Measurements from ENCODE around the gene ZDHHC11. TPM values are rescaled to one million over a fixed set of nuclear protein-coding genes. Genes with fewer than 3 reads are reported as not detected.
A peak's percentile ranks its signal among the peaks of the same experiment; 100 is the strongest.
"Not testable (repeated sequence)": the region's sequence is repeated elsewhere in the genome, so short reads cannot be mapped to it uniquely, and the experiment has no call there.

The ZDHHC11 gene
- total RNA-seq, 4 donors from 2014 or later: 3.4 to 23.5 (median 7.1) TPM

GRCh38 chr5:840974-841435 lies 9.8 kb downstream of the ZDHHC11 start:
- DNase-seq (ENCODE audit: low spot score in 2 of 2): peak in 1 of 2 donors; percentile 52
- intact Hi-C loops (cut with DNase I; ENCODE audit: low total_unique reads): loop anchor here (10.0 kb wide), 1 partner anchor 76 kb away; no protein-coding TSS in a partner anchor
- WGBS, 2 donors: 84 to 92% methylated on average over 10 of the region's 10 CpGs
- H3K4me3 ChIP-seq (ENCODE audit: low read depth, poor library complexity, severe bottlenecking): not testable (repeated sequence)

DNA sequence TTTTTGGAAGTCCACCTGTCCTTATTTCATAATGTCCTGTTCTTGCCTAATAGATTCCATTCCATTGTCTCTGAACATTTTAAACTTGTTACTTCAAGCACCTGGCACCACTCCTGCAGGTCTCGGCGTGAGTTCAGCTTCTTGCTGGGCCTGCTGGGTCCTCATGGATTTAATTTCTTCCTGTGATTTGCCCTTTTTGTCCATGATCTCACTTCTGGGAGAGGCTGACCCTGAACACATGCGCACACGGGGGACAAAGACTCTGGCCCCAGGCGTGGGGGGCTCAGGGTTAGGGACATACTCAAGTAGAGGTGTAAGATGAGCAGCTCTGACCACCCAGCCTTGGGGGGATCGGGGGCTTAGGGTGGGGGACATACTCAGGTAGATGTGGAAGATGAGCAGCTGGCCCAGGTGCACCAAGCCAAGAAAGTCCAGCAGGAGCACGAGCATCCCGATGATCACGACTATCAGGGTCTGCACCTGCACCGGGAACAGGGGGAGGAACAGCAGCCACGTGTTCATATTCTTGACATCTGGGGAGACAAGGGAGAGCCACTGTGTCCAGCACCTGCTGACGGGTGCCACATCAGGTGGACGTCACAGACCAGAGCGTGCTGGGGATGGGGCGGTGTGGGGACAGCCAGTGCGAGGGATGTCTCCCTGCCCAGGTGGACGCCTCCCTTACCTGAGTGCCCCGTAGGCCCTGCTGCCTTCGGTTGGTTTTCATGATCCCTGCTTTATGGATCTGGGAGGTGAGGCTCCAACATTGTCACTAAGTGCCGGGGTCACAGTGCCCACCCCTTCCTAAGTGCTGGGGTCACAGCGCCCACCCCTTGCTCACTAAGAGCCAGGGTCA lies 10.4 kb downstream of the ZDHHC11 start:
- 87 to 88% methylated on average over 21 of the region's 21 CpGs for WGBS, 2 donors
- H3K4me3 ChIP-seq (ENCODE audit: low read depth, poor library complexity, severe bottlenecking): not testable (repeated sequence)
- peak in 1 of 2 donors; percentile 87 for DNase-seq (ENCODE audit: low spot score in 2 of 2)
- intact Hi-C loops (cut with DNase I; ENCODE audit: low total_unique reads): loop anchor here (10.0 kb wide), 1 partner anchor 76 kb away; no protein-coding TSS in a partner anchor

- intact Hi-C loops (cut with DNase I; ENCODE audit: low total_unique reads); H3K4me3 ChIP-seq (ENCODE audit: low read depth, poor library complexity, severe bottlenecking): not testable (repeated sequence)
- peak in 1 of 2 donors; percentile 84 for DNase-seq (ENCODE audit: low spot score in 2 of 2)
- 69 to 75% methylated on average over 10 of the region's 10 CpGs for WGBS, 2 donors
Measured at GRCh38 chr5:838431-838851, 12.3 kb downstream of the ZDHHC11 start.

- peak in 1 of 2 donors; percentile 75 for DNase-seq (ENCODE audit: low spot score in 2 of 2)
- 97 to 100% methylated on average over 6 to 7 of the region's 14 CpGs for WGBS, 2 donors
- intact Hi-C loops (cut with DNase I; ENCODE audit: low total_unique reads); H3K4me3 ChIP-seq (ENCODE audit: low read depth, poor library complexity, severe bottlenecking): not testable (repeated sequence)
Measured at GRCh38 chr5:837621-838121, 13.1 kb downstream of the ZDHHC11 start.

- H3K4me3 ChIP-seq (ENCODE audit: low read depth, poor library complexity, severe bottlenecking); DNase-seq (ENCODE audit: low spot score in 2 of 2); intact Hi-C loops (cut with DNase I; ENCODE audit: low total_unique reads): not testable (repeated sequence)
- WGBS, 2 donors: 44 to 52% methylated on average over 7 of the region's 7 CpGs
Measured at GRCh38 chr5:835933-836612, 14.7 kb downstream of the ZDHHC11 start.

DNA sequence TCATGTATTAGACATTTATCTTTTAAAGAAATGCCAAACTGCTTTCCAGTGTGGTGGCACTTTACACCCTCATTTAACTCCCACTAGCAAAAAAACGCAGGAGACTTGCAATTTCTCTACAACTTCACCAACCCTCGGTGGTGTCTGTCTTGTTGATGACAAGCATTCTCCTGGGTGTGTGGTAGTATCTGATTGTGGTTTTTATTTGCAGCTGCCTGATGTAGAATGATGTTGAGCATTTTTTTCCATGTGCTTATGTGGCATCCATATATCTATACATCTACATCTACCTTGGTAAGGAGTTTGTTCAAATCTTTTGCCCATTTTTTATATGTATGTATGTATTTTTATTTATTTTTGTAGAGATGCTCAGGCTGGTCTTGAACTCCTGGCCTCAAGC lies 16.8 kb downstream of the ZDHHC11 start:
- H3K4me3 ChIP-seq (ENCODE audit: low read depth, poor library complexity, severe bottlenecking); DNase-seq (ENCODE audit: low spot score in 2 of 2); intact Hi-C loops (cut with DNase I; ENCODE audit: low total_unique reads): not testable (repeated sequence)
- WGBS, 2 donors: 74 to 82% methylated on average over 2 of the region's 2 CpGs

GRCh38 chr5:828194-828593 lies 22.6 kb downstream of the ZDHHC11 start:
- DNase-seq (ENCODE audit: low spot score in 2 of 2): peak in 1 of 2 donors; percentile 63
- intact Hi-C loops (cut with DNase I; ENCODE audit: low total_unique reads); H3K4me3 ChIP-seq (ENCODE audit: low read depth, poor library complexity, severe bottlenecking): not testable (repeated sequence)
- WGBS, 2 donors: 97 to 99% methylated on average over 18 to 19 of the region's 19 CpGs

DNA sequence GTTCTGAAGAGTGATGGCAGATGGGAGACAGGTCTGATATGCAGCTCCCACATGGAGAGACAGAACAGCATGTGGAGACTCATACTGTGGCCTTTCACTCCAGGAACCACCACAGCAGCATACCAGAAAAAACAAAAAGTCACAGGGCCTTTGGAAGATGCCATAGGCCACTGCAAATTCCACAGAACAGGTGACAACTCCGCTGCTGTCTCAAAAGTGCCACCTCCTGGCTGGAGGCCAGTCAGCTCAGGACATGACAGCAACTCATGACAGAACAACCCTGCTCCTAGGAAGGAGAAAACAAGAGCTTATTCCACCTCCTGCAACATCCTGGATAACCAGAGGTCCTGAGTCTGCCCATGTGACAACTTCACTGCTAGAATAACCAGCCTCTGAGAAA lies 25.2 kb downstream of the ZDHHC11 start:
- intact Hi-C loops (cut with DNase I; ENCODE audit: low total_unique reads); H3K4me3 ChIP-seq (ENCODE audit: low read depth, poor library complexity, severe bottlenecking); DNase-seq (ENCODE audit: low spot score in 2 of 2): not testable (repeated sequence)
- 45 to 73% methylated on average over 1 of the region's 1 CpG for WGBS, 2 donors

DNA sequence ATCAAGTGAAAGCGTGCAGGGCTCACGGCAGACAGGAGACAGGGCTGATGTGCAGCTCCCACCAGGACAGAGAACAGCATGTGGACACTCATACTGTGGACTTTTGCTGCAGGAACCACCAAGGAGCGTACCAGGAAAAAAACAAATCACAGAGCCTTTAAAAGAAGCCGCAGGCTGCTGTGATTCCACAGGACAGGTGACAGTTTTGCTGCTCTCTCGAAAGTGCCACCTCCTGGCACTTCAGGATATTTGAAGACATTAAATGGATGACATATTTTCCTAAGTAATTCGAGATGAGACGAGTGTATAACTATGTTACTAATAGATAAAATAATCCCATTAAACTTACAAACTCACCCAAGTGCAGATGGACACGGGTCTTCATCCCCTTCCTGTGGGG lies 29.3 kb downstream of the ZDHHC11 start:
- intact Hi-C loops (cut with DNase I; ENCODE audit: low total_unique reads): no loop called here
- WGBS, 2 donors: 87 to 90% methylated on average over 8 of the region's 8 CpGs
- H3K4me3 ChIP-seq (ENCODE audit: low read depth, poor library complexity, severe bottlenecking): no peak overlapping the region
- TF ChIP-seq, protein P1, sequence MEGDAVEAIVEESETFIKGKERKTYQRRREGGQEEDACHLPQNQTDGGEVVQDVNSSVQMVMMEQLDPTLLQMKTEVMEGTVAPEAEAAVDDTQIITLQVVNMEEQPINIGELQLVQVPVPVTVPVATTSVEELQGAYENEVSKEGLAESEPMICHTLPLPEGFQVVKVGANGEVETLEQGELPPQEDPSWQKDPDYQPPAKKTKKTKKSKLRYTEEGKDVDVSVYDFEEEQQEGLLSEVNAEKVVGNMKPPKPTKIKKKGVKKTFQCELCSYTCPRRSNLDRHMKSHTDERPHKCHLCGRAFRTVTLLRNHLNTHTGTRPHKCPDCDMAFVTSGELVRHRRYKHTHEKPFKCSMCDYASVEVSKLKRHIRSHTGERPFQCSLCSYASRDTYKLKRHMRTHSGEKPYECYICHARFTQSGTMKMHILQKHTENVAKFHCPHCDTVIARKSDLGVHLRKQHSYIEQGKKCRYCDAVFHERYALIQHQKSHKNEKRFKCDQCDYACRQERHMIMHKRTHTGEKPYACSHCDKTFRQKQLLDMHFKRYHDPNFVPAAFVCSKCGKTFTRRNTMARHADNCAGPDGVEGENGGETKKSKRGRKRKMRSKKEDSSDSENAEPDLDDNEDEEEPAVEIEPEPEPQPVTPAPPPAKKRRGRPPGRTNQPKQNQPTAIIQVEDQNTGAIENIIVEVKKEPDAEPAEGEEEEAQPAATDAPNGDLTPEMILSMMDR (IDR thresholded peaks at IDR 0.05): no peak
- TF ChIP-seq POLR2A (IDR thresholded peaks at IDR 0.05): no peak
- DNase-seq (ENCODE audit: low spot score in 2 of 2): no peak
